ENCODE results near the gene WDR20.

DNA sequence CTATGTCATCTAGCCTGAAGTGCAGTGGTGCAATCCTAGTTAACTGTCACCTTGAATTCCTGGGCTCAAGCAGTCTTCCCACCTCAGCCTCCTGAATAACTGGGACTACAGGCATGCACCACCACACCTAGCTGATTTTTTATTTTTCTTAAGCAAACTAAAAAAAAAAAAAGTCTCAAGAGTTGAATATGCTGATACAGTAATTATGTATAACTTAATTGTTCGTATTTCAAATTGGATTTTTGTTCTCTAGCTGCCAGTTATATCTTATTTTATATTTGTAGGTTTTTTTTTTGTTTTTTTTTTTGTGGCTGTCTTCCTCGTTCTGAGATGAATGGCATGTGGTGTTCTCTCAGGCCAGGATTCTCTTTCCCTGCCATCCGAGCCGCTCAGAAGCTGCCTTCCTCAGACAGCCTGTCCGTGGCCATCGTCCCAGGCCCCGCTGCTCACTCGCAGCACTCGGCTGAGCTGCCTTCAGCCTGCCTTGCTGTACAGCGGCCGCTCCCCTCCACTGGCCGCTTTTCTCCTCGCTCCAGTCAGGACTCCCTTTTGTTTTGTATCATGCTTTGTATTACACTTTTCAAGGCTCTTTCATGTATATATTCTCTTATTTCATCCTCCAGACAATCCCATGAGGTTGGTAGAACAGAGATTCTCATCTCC, 53.3 kb downstream of the WDR20 start:
- TF ChIP-seq, protein P1, sequence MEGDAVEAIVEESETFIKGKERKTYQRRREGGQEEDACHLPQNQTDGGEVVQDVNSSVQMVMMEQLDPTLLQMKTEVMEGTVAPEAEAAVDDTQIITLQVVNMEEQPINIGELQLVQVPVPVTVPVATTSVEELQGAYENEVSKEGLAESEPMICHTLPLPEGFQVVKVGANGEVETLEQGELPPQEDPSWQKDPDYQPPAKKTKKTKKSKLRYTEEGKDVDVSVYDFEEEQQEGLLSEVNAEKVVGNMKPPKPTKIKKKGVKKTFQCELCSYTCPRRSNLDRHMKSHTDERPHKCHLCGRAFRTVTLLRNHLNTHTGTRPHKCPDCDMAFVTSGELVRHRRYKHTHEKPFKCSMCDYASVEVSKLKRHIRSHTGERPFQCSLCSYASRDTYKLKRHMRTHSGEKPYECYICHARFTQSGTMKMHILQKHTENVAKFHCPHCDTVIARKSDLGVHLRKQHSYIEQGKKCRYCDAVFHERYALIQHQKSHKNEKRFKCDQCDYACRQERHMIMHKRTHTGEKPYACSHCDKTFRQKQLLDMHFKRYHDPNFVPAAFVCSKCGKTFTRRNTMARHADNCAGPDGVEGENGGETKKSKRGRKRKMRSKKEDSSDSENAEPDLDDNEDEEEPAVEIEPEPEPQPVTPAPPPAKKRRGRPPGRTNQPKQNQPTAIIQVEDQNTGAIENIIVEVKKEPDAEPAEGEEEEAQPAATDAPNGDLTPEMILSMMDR (conservative IDR thresholded peaks at IDR 0.05; ENCODE audit: low read depth, low read length), result no peak
- TF ChIP-seq POLR2A (IDR thresholded peaks at IDR 0.05; ENCODE audit: low read depth, low read length), result no peak
- no peak for TF ChIP-seq RAD21 (IDR thresholded peaks at IDR 0.05; ENCODE audit: low read length)
- TF ChIP-seq MAZ (IDR thresholded peaks at IDR 0.05; ENCODE audit: borderline replicate concordance, low read depth, low read length), result no peak
- TF ChIP-seq FOS (IDR thresholded peaks at IDR 0.05; ENCODE audit: low read depth, low read length), result no peak
- TF ChIP-seq MXI1 (IDR thresholded peaks at IDR 0.05; ENCODE audit: borderline replicate concordance, low read depth, low read length), result no peak
